WTC11 (cell line): ENCODE results near the gene TMEM207. TPM values are rescaled to one million over a fixed set of nuclear protein-coding genes. Genes with fewer than 3 reads are reported as not detected.

Source experiments
- ATAC-seq: fragments of 200-7000 bp; cut with Tn5 transposase; 2 replicates; pipeline ENCODE4 v1.10.0; 2021; ENCODE audit warnings: mild to moderate bottlenecking, moderate library complexity
- CTCF ChIA-PET: fragments of 300-600 bp; sonication (Branson Sonifier 250); formaldehyde crosslinking; loops from one replicate; lab custom pipeline; 2021; ENCODE audit warnings: antibody characterized with exemption; lab: Charles Lee
- POLR2A ChIA-PET: fragments of 350-600 bp; sonication (Branson Sonifier 250); formaldehyde crosslinking; loops from one replicate; lab custom pipeline; 2021; ENCODE audit warnings: antibody characterized with exemption; lab: Charles Lee
- DNase-seq: peaks from one replicate; pipeline ENCODE4 v3.0.0; 2021; ENCODE audit warnings: low spot score
- H3K27ac Mint-ChIP-seq: 2 replicates; pipeline ENCODE4 v1.8.0; 2021; ENCODE audit warnings: mixed read lengths
- H3K27me3 Mint-ChIP-seq: 2 replicates; pipeline ENCODE4 v1.8.0; 2021; ENCODE audit warnings: low read depth, mild to moderate bottlenecking, moderate library complexity, mixed read lengths
- H3K36me3 Mint-ChIP-seq: 2 replicates; pipeline ENCODE4 v1.8.0; 2021; ENCODE audit warnings: mixed read lengths
- H3K4me1 Mint-ChIP-seq: 2 replicates; pipeline ENCODE4 v1.8.0; 2022; ENCODE audit warnings: mixed read lengths
- H3K4me3 Mint-ChIP-seq: 2 replicates; pipeline ENCODE4 v1.8.0; 2021; ENCODE audit warnings: mild to moderate bottlenecking, moderate library complexity, mixed read lengths
- H3K9me3 Mint-ChIP-seq: 2 replicates; pipeline ENCODE4 v1.8.0; 2021; ENCODE audit warnings: mixed read lengths
- ARID4B ChIP-seq: sonication (generic); formaldehyde crosslinking; IDR thresholded peaks from 2 replicates; pipeline ENCODE4 v1.8.0; 2023; ENCODE audit warnings: missing genetic modification reagents, mild to moderate bottlenecking, borderline replicate concordance
- FOXJ3 ChIP-seq: sonication (generic); formaldehyde crosslinking; IDR thresholded peaks from 2 replicates; pipeline ENCODE4 v1.9.0; 2021; ENCODE audit warnings: missing genetic modification reagents, mild to moderate bottlenecking, borderline replicate concordance
- MAX ChIP-seq: sonication (generic); formaldehyde crosslinking; IDR thresholded peaks from 2 replicates; pipeline ENCODE4 v1.8.0; 2022; ENCODE audit warnings: mild to moderate bottlenecking, missing genetic modification reagents
- MXD4 ChIP-seq: fragments of 250-450 bp; sonication (Bioruptor Pico); IDR thresholded peaks from 2 replicates; pipeline ENCODE4 v1.8.0; 2021; ENCODE audit warnings: mild to moderate bottlenecking, moderate library complexity, borderline replicate concordance
- NFATC4 ChIP-seq: fragments of 250-450 bp; sonication (Bioruptor Pico); IDR thresholded peaks from 2 replicates; pipeline ENCODE4 v1.9.0; 2021; ENCODE audit warnings: mild to moderate bottlenecking
- NFE2L1 ChIP-seq: sonication (generic); formaldehyde crosslinking; IDR thresholded peaks from 2 replicates; pipeline ENCODE4 v1.8.1; 2023; ENCODE audit warnings: missing genetic modification reagents
- PRRX2 ChIP-seq: fragments of 250-450 bp; sonication (Bioruptor Pico); IDR thresholded peaks from 2 replicates; pipeline ENCODE4 v1.8.0; 2021; ENCODE audit warnings: mild to moderate bottlenecking
- USF2 ChIP-seq: sonication (generic); formaldehyde crosslinking; IDR thresholded peaks from 2 replicates; pipeline ENCODE4 v1.8.1; 2023; ENCODE audit warnings: mild to moderate bottlenecking, missing genetic modification reagents, moderate library complexity
- ZBTB21 ChIP-seq: sonication (generic); formaldehyde crosslinking; IDR thresholded peaks from 2 replicates; pipeline ENCODE4 v1.8.1; 2023; ENCODE audit warnings: mild to moderate bottlenecking, missing genetic modification reagents, borderline replicate concordance
- ZBTB43 ChIP-seq: sonication (generic); formaldehyde crosslinking; IDR thresholded peaks from 2 replicates; pipeline ENCODE4 v1.8.1; 2023; ENCODE audit warnings: mild to moderate bottlenecking, missing genetic modification reagents
- ZNF232 ChIP-seq: sonication (generic); formaldehyde crosslinking; IDR thresholded peaks from 2 replicates; pipeline ENCODE4 v1.8.0; 2022; ENCODE audit warnings: mild to moderate bottlenecking, missing genetic modification reagents
- ZNF263 ChIP-seq: sonication (generic); formaldehyde crosslinking; IDR thresholded peaks from 2 replicates; pipeline ENCODE4 v1.8.1; 2022; ENCODE audit warnings: low read depth, mild to moderate bottlenecking, moderate library complexity, missing genetic modification reagents
- ZNF281 ChIP-seq: sonication (generic); formaldehyde crosslinking; IDR thresholded peaks from 2 replicates; pipeline ENCODE4 v1.8.0; 2023; ENCODE audit warnings: mild to moderate bottlenecking, missing genetic modification reagents
- ZNF425 ChIP-seq: fragments of 250-450 bp; sonication (Bioruptor Pico); conservative IDR thresholded peaks from 2 replicates; pipeline ENCODE4 v1.9.0; 2021; ENCODE audit warnings: mild to moderate bottlenecking
- ZNF512 ChIP-seq: sonication (generic); formaldehyde crosslinking; IDR thresholded peaks from 2 replicates; pipeline ENCODE4 v1.8.1; 2022; ENCODE audit warnings: missing genetic modification reagents, borderline replicate concordance
- total RNA-seq: library from RNA; stranded (reverse); gene quantifications from 3 replicates; pipeline ENCODE4 v1.2.3, GENCODE V29; 2021
- TF ChIP-seq, protein P1 (sequence below): fragments of 200-600 bp; IDR thresholded peaks from 2 replicates; pipeline ENCODE4 v1.8.0; 2022; ENCODE audit warnings: antibody characterized with exemption

Gene TMEM207
- total RNA-seq, 1 experiment from 2014 or later = not detected

DNA sequence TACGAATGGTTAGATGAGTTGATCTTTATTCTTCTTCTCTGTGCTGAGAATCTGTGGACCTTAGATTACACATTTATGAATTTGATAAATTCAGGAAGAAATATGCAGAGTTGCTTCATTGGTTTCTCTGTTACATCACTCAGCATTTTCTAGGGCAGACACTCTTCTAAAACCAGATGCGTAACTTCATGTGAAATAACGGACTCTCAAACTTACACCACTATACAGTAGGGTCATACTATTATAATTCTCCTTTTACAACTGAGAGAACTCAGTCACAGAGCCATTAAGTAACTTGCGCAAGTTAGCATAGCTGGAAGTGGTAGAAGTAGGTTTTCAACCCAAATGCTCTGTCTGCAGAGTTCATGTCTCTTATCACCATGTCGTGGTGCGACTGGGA is 5.7 kb downstream of the TMEM207 start:
- H3K27ac Mint-ChIP-seq = no peak overlapping the region
- POLR2A ChIA-PET = interaction anchor here (0.7 kb wide), 1 partner anchor 27 kb away, joined by 3 read pairs; no protein-coding TSS in a partner anchor
- ATAC-seq = no peak
- no peak overlapping the region for H3K4me3 Mint-ChIP-seq
- no peaks in the 10 kb centered on the region for H3K9me3 Mint-ChIP-seq
- H3K36me3 Mint-ChIP-seq = no peaks in the 10 kb centered on the region
- TF ChIP-seq ZNF232 (CRISPR knock-in tag) (no peak), MXD4 (no peak), ZBTB43 (CRISPR knock-in tag) (no peak), ZNF281 (CRISPR knock-in tag) (no peak), PRRX2 (CRISPR knock-in tag) (no peak), ZNF512 (CRISPR knock-in tag) (no peak), FOXJ3 (no peak), NFE2L1 (CRISPR knock-in tag) (no peak), ZNF263 (CRISPR knock-in tag) (no peak), ZBTB21 (no peak), USF2 (CRISPR knock-in tag) (no peak), MAX (CRISPR knock-in tag) (no peak), ARID4B (CRISPR knock-in tag) (no peak), ZNF425 (no peak), NFATC4 (no peak)
- TF ChIP-seq, protein P1, sequence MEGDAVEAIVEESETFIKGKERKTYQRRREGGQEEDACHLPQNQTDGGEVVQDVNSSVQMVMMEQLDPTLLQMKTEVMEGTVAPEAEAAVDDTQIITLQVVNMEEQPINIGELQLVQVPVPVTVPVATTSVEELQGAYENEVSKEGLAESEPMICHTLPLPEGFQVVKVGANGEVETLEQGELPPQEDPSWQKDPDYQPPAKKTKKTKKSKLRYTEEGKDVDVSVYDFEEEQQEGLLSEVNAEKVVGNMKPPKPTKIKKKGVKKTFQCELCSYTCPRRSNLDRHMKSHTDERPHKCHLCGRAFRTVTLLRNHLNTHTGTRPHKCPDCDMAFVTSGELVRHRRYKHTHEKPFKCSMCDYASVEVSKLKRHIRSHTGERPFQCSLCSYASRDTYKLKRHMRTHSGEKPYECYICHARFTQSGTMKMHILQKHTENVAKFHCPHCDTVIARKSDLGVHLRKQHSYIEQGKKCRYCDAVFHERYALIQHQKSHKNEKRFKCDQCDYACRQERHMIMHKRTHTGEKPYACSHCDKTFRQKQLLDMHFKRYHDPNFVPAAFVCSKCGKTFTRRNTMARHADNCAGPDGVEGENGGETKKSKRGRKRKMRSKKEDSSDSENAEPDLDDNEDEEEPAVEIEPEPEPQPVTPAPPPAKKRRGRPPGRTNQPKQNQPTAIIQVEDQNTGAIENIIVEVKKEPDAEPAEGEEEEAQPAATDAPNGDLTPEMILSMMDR = no peak
- no peak for DNase-seq
- CTCF ChIA-PET = interaction anchor here (1.2 to 2.5 kb wide), 6 partner anchors 12 to 482 kb away, joined by 5 to 20 read pairs (median 8); partner anchors contain the start of gene CLDN1
- H3K27me3 Mint-ChIP-seq = no peaks in the 10 kb centered on the region
- no peaks in the 10 kb centered on the region for H3K4me1 Mint-ChIP-seq
